ENCODE data around the gene PABPN1. TPM values are rescaled to one million over a fixed set of nuclear protein-coding genes. Genes with fewer than 3 reads are reported as not detected.
"Not testable (repeated sequence)": the region's sequence is repeated elsewhere in the genome, so short reads cannot be mapped to it uniquely, and the experiment has no call there.

Gene PABPN1, protein sequence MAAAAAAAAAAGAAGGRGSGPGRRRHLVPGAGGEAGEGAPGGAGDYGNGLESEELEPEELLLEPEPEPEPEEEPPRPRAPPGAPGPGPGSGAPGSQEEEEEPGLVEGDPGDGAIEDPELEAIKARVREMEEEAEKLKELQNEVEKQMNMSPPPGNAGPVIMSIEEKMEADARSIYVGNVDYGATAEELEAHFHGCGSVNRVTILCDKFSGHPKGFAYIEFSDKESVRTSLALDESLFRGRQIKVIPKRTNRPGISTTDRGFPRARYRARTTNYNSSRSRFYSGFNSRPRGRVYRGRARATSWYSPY
- total RNA-seq: 10 to 100 TPM; 67.9 to 79.0 TPM
- long read RNA-seq, donor 1, transcript PABPN1-201 (7 exons, 2,001 nt): major isoform, 31 of 55 reads
- long read RNA-seq, donor 1, partial matches to known transcripts: 6 of 55 reads
- long read RNA-seq, donor 1, other reads (novel, unspliced or antisense): 14 of 55 reads
- long read RNA-seq, donor 2, partial matches to known transcripts: 0 of 6 reads
- long read RNA-seq, donor 2, other reads (novel, unspliced or antisense): 3 of 6 reads

- DNase-seq (ENCODE audit: low spot score): peak; percentile 100
- intact Hi-C loops (cut with DNase I): loop anchor here (5.0 to 10.0 kb wide), 3 partner anchors 124 to 449 kb away; partner anchors contain the start of genes LRP10 (in 1 of the 2), THTPA (in 1 of the 2) and ZFHX2 (in 1 of the 2)
Observed at GRCh38 chr14:23320584-23321571, at the start of gene PABPN1. Gene PABPN1, plus strand, starts transcription at chr14:23321457. Its CDS starts 13 bp downstream, at chr14:23321470.

DNA sequence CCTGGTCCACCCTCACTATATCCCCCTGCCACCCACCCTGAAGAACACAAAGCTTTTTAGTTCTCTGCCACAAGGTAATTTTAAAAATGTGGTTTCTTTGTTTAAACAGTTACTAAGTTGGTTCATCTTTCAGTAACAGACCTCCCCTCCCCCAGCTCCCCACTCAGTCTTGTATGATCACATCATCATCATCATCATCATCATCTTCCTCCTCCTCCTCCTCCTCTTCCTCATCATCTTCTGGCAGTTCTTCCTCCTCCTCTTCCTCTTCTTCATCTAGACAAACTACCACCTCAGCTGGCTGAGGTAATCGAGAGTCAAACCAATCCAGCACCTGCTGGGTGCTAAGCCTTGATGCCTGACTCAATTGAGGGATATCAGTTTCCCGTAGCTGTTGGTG lies 45.8 kb upstream of the PABPN1 start:
- intact Hi-C loops (cut with DNase I): no loop called here
- DNase-seq (ENCODE audit: low spot score): no peak

DNA sequence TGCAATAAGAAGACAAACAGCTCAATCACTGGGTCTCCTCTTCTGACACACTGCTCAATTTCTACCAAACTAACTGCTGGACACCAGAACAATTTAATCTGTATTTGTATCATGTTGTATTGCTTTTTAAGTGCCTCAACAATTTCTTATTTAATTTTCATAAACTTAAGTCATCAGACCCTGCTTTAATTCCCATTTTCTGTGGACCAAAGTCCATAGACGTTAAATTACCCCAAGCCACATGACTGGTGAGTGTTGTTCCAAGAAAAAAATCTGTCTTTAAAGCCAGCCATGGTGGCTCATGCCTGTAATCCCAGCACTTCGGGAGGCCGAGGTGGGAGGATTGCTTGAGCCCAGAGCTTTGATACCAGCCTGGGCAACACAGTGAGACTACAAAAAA lies 44.1 kb upstream of the PABPN1 start:
- DNase-seq (ENCODE audit: low spot score): no peak
- intact Hi-C loops (cut with DNase I): no loop called here

- DNase-seq (ENCODE audit: low spot score); intact Hi-C loops (cut with DNase I): not testable (repeated sequence)
Observed at GRCh38 chr14:23277928-23278327, 43.3 kb upstream of the PABPN1 start.

GRCh38 chr14:23281247-23281646 lies 40.0 kb upstream of the PABPN1 start:
- no peak for DNase-seq (ENCODE audit: low spot score)
- intact Hi-C loops (cut with DNase I): no loop called here

DNA sequence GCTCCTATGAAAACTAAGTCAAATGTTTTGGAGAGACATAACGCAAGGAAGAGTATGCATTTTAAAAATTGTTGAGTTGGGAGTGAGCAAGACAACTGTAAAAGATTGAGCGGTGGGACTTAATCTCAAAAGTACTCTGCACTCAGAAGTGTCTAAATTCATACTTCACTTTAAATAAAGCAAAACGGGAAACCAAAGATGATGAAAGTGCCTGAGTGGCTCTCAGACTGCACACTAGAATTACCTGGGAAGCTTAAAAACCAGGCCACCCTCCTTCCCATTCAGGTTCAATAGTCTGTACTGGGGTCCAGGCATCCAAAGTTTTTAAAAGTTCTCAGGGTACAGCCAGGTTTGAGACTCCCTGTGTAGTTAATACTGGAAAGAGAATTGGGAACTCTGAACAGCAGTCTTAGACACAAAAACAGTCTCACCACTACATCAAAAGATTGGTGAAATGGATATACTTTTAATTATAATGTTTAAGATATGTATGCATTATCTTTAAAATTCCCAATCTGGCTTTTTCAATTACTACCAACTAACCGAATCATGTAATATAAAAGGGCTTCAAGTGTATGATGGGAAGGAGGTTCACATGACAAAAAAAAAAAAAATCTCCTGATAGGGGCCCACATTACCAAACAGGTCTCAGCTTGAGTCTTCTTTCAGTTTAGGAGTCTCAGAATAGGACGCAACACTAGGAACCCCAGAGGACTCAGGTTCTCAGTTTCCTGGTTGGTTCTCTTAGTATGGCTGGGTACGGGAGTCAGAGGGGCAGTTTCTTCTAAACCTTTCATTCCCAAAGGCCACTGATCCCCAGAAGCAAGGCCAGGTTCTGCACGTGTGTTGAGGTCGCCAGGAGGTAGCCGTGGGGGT lies 36.4 kb upstream of the PABPN1 start:
- intact Hi-C loops (cut with DNase I): no loop called here

DNA sequence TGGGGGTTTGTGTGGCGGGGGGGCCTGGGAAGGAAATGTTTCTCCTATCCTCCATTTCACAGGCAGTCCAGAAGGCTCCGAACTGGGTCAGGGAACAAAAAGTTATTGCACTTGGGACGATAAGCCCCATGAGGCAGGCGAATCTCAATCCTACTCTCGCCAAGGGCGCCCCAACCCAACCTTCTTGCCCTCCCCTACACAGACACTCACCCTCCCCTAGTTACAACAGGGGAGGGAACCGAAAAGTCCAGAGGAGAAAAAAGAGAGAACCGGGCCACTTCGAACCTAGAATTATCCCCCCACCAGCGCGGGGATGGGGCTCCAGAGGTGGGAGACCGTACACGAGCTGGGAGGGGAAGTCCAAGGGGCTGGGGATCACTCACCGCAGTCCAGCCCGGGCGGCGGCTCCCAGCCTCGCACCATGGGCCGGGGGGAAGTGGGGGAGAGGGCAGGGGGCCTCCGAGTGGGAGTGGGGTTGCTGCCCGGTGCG lies 35.7 kb upstream of the PABPN1 start:
- intact Hi-C loops (cut with DNase I): no loop called here
- no peak for DNase-seq (ENCODE audit: low spot score)

More for the DNA sequence above, 36.4 kb upstream of the PABPN1 start:
- DNase-seq (ENCODE audit: low spot score): no peak

- peak; percentile 100 for DNase-seq (ENCODE audit: low spot score)
- intact Hi-C loops (cut with DNase I): no loop called here
Observed at GRCh38 chr14:23286020-23286901, 35.0 kb upstream of the PABPN1 start, which contains the start of gene HOMEZ. Gene HOMEZ, minus strand, starts transcription at chr14:23286132. Its CDS starts 180 bp downstream, at chr14:23285952.

- intact Hi-C loops (cut with DNase I): no loop called here
- DNase-seq (ENCODE audit: low spot score): peak; percentile 64
Observed at GRCh38 chr14:23286902-23287479, 34.3 kb upstream of the PABPN1 start.

- peak; percentile 69 for DNase-seq (ENCODE audit: low spot score)
- intact Hi-C loops (cut with DNase I): no loop called here
Observed at GRCh38 chr14:23294734-23295561, 26.3 kb upstream of the PABPN1 start.

GRCh38 chr14:23296012-23296777 lies 25.1 kb upstream of the PABPN1 start:
- intact Hi-C loops (cut with DNase I): no loop called here
- no peak for DNase-seq (ENCODE audit: low spot score)

GRCh38 chr14:23297096-23297495 lies 24.2 kb upstream of the PABPN1 start:
- intact Hi-C loops (cut with DNase I): no loop called here
- no peak for DNase-seq (ENCODE audit: low spot score)

DNA sequence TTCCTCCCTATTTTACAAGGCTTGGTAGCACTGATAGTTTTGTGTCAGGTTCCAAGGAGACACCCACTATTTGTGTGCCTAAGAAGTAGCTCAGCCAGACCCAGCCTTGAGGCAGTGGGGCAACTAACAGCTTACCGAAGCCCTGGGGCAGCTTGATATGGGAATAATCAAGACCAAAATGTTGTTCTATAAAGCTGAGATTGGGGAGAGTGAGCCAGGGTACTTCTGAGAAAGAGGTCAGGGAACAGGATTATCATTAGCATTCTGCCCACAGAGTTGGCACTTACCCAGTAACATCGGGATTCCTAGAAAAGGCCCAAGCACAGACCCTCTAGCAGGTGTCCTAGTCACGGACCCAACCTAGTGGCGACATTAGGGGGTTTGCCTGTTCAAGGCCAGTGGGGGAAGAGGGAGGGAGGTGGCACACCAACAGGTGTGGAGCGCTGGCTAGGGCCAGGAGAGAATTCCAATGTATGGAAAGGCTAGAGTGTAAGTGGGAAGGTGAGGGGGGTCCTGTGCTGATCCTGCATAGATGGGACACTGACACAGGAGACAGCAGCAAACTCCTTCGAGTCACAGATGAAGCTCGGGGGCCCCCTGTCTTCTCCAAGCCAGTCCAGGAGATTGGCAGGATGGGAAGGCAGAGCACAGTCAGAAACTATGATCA lies 23.5 kb upstream of the PABPN1 start:
- intact Hi-C loops (cut with DNase I): no loop called here
- no peak for DNase-seq (ENCODE audit: low spot score)

GRCh38 chr14:23299211-23299957 lies 21.9 kb upstream of the PABPN1 start:
- DNase-seq (ENCODE audit: low spot score): no peak
- intact Hi-C loops (cut with DNase I): no loop called here

Measured in posterior vena cava (tissue), 2 donors.